Heart right ventricle (tissue), 16 donors: ENCODE data around the gene SH2B2. TPM values are rescaled to one million over a fixed set of nuclear protein-coding genes. Genes with fewer than 3 reads are reported as not detected.

Experiments used
- ATAC-seq, 8 donors: fragments of 200-7000 bp; cut with Tn5 transposase; one replicate each; pipeline ENCODE4 v1.9.1; 2020; ENCODE audit warnings: mild to moderate bottlenecking in 8 of 8, moderate library complexity in 8 of 8, moderate number of reproducible peaks in 1 of 8
- DNase-seq, 2 donors: peaks; one replicate each; pipeline ENCODE4 v3.0.0-alpha.2; 2020
- H3K27ac ChIP-seq, 10 donors: fragments of 200-600 bp; sonication (generic) in 2 of 10; one replicate each; pipeline versions ENCODE4 v1.5.0 to v1.8.0; 2020 to 2022; ENCODE audit warnings: mild to moderate bottlenecking in 3 of 10
- H3K27me3 ChIP-seq, 7 donors: fragments of 200-600 bp; one replicate each; pipeline ENCODE4 v1.8.0; 2021 to 2022; ENCODE audit warnings: mild to moderate bottlenecking in 2 of 7
- H3K36me3 ChIP-seq, 9 donors: fragments of 200-600 bp; sonication (generic) in 1 of 9; one replicate each; pipeline versions ENCODE4 v1.5.0 to v1.8.0; 2020 to 2022; ENCODE audit warnings: mild to moderate bottlenecking in 2 of 9
- H3K4me1 ChIP-seq, 9 donors: fragments of 200-600 bp; sonication (generic) in 1 of 9; one replicate each; pipeline versions ENCODE4 v1.5.0 to v1.8.0; 2020 to 2022; ENCODE audit warnings: mild to moderate bottlenecking in 4 of 9
- H3K4me3 ChIP-seq, 10 donors: fragments of 200-600 bp; sonication (generic) in 2 of 10; one replicate each; pipeline versions ENCODE4 v1.5.0 to v1.8.0; 2020 to 2022; ENCODE audit warnings: mild to moderate bottlenecking in 7 of 10, moderate library complexity in 2 of 10
- H3K9me3 ChIP-seq, 11 donors: fragments of 200-600 bp in 10 of 11; sonication (generic) in 2 of 11; one replicate each; pipeline versions ENCODE4 v1.5.0 to v1.8.0; 2013 to 2022; ENCODE audit warnings: mild to moderate bottlenecking in 2 of 11, control low read depth in 1 of 11, moderate library complexity in 1 of 11
- WGBS, 2 donors: extraction: QIAGEN DNeasy Blood & Tissue Kit; methylation state at CpG; one replicate each; pipeline ENCODE4 v1.1.7; 2013; ENCODE audit warnings: inconsistent platforms in 1 of 2; 5-methylcytosine and 5-hydroxymethylcytosine counted together
- intact Hi-C, 10 donors: fragments of 100-400 bp; cut with DNase I; formaldehyde crosslinking; loops; one replicate each; pipeline versions ENCODE4 v1.11.1 to v1.14.2; 2022
- polyA plus RNA-seq, 2 donors: library from polyadenylated mRNA; stranded (reverse); fragments of 200-250 nt; gene quantifications; one replicate each; pipeline ENCODE4 v1.2.3, GENCODE V29; 2013
- total RNA-seq, 10 donors: library from RNA; stranded (reverse); fragmentation: NEBNext Ultra II Directional in 3 of 10; extraction: Animal tissue kit (Norgen Biotek cat#: 25700) in 3 of 10; gene quantifications; one replicate each; pipeline versions ENCODE4 v1.2.1 to v1.2.4, GENCODE V29; 2021 to 2023
- TF ChIP-seq, protein P1 (sequence below), 9 donors: fragments of 200-600 bp; sonication (generic) in 2 of 9; IDR thresholded peaks; one replicate each; pipeline versions ENCODE4 v1.5.0 to v1.8.0; 2021 to 2022; ENCODE audit warnings: antibody characterized with exemption in 9 of 9, mild to moderate bottlenecking in 5 of 9, moderate library complexity in 1 of 9
- donor health status: Arrhythmogenic right ventricular cardiomyopathy.
- donor health status: ischemic (EF 13 %, LVEDD 7.1; RV severe dilation, severe dysfunction).
- donor health status: healthy with polysubstance abuse.
- donor health status: DM: no; HTN: yes; CAD: no.
- donor health status: DM: no; HTN: no; CAD: no.
- donor health status: ischemic (EF 25% LVEDD 6.9; RV normal size, moderate dysfunction).
- donor health status: ischemic (EF 25% LVEDD 5.7; RV mildly dilated, moderate dysfunction).
- donor health status: healthy.
- donor health status: DM: yes; HTN: yes; CAD: no.
- donor health status: Ischemic cardiomyopathy.
- donor health status: ischemic (EF 35%, LVEDD 5.7; RV mildly dilated, moderate dysfunction).
- donor health status: nonischemic (EF 11% LVEDD 7.7; RV severe dilation, severe dysfunction).
- donor health status: DM: yes; HTN: yes; CAD: no.
- donor health status: PGD.
- donor health status: ischemic (EF 29% LVEDD 5.4; RV normal size, mild dysfunction).
- donor health status: nonischemic (EF 23%, LVEDD 6.1; RV moderate dilation, normal function).

Gene SH2B2
- total and polyA plus RNA-seq, 12 donors: 0.83 to 4.2 (median 1.2) TPM

DNA sequence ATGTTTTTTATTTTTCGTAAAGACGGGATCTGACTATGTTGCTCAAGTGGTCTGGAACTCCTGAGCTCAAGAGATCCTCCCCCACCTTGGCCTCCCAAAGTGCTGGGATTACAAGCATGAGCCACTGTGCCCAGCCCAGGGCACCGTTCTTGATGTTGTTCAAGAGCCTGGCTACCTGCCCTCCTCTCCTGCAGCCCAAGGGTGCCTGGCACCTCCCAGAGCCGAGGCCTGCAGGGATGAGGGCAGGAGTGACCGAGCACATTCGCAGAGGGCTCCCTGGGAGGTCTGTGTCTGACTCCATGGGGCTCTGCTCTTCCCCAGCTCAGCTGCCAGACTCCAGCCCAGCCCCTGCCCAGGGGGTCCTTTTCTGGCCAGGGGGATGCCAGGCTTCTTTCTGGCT is 15.4 kb downstream of the SH2B2 start:
- TF ChIP-seq, protein P1, sequence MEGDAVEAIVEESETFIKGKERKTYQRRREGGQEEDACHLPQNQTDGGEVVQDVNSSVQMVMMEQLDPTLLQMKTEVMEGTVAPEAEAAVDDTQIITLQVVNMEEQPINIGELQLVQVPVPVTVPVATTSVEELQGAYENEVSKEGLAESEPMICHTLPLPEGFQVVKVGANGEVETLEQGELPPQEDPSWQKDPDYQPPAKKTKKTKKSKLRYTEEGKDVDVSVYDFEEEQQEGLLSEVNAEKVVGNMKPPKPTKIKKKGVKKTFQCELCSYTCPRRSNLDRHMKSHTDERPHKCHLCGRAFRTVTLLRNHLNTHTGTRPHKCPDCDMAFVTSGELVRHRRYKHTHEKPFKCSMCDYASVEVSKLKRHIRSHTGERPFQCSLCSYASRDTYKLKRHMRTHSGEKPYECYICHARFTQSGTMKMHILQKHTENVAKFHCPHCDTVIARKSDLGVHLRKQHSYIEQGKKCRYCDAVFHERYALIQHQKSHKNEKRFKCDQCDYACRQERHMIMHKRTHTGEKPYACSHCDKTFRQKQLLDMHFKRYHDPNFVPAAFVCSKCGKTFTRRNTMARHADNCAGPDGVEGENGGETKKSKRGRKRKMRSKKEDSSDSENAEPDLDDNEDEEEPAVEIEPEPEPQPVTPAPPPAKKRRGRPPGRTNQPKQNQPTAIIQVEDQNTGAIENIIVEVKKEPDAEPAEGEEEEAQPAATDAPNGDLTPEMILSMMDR (IDR thresholded peaks at IDR 0.05): no peak
- Histone ChIP-seq H3K27me3 (peaks cover 4 to 29% (median 19%) of the 10 kb centered on the region in 7 donors), H3K36me3 (no peaks in the 10 kb centered on the region), H3K9me3 (no peaks in the 10 kb centered on the region), H3K27ac (no peak overlapping the region), H3K4me1 (peaks cover 0 to 42% (median 3%) of the 10 kb centered on the region in 9 donors), H3K4me3 (no peak overlapping the region)
- no peak for ATAC-seq
- 95 to 96% methylated on average over 6 of the region's 6 CpGs for WGBS, 2 donors
- no peak for DNase-seq
- intact Hi-C loops: no loop called here

DNA sequence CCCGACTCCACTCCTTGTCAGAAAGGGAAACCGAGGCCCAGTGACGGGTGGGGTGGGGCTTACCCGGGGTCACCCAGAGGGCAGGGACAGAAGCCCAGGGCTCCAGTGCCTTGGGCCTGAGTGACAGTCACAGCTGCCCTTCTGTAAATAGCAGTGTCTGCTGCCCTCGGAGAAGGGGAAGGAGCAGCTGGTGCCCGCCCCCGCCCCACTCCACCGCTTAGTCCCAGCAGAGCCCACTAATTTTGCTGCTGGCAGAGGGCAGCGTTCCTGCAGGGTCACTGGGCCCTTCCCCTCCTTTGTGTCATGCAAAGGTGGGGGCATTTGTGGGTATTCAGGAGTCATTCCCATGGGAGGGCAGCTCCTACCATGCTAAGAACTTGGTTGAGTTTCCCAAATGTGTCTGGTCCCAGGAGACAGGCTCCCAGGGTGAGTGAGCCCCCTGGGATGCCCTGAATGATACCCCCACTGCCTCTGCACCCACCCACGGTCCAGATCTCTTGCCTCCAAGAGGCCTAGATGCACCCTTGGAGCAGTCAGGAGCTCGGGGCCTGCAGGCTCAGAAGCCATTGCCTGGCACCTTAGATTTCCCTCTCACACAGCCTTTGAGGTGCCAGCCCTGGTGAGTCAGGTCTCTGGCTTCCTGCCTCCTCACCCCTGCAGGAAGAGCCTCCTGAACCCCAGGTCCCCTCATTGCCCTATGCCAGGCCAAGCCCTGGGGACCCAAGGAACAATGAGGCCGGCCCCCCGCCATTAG is 17.2 kb downstream of the SH2B2 start:
- Histone ChIP-seq H3K27me3 (peaks cover 4 to 22% (median 19%) of the 10 kb centered on the region in 7 donors), H3K27ac (peak overlapping the region in 1 of 10 donors; percentile 15), H3K9me3 (no peaks in the 10 kb centered on the region), H3K4me3 (no peak overlapping the region), H3K4me1 (peaks cover 0 to 48% (median 4%) of the 10 kb centered on the region in 9 donors), H3K36me3 (peaks cover 0 to 2% (median 0%) of the 10 kb centered on the region in 9 donors)
- WGBS, 2 donors: 84 to 85% methylated on average over 13 of the region's 13 CpGs
- intact Hi-C loops: no loop called here
- ATAC-seq: no peak
- TF ChIP-seq, protein P1 (IDR thresholded peaks at IDR 0.05): no peak
- no peak for DNase-seq

DNA sequence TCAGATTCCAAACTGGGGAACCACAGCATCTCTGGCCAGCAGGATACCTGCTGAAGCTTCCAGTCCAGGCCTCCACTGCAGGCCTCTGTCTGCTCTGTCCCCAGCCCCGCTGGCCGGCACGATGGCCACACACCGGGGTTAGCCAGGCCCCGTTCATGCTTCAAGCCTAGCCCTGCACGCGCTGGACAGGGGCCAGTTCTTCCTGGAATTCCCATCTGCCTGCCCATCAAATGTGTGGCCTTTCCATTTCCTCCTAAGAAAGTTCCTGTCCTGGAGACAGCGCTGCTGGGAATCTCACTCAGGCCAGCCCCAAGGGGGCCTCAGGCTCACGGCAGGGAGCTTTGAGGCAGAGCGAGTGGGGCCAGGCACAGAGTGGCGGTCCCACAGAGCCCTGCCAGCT is 18.0 kb downstream of the SH2B2 start:
- DNase-seq (peak in 1 of 2 donors; percentile 34), ATAC-seq (peak in 6 of 8 donors; percentile 26 to 45 (median 32))
- Histone ChIP-seq H3K36me3 (peaks cover 0 to 8% (median 0%) of the 10 kb centered on the region in 9 donors), H3K27me3 (peaks cover 4 to 16% (median 14%) of the 10 kb centered on the region in 7 donors), H3K27ac (peak overlapping the region in 1 of 10 donors; percentile 47), H3K4me3 (no peak overlapping the region), H3K4me1 (peaks cover 0 to 47% (median 4%) of the 10 kb centered on the region in 9 donors), H3K9me3 (no peaks in the 10 kb centered on the region)
- 49 to 66% methylated on average over 11 of the region's 11 CpGs for WGBS, 2 donors
- intact Hi-C loops: no loop called here
- TF ChIP-seq, protein P1 (IDR thresholded peaks at IDR 0.05): peak in 1 of 9 donors; percentile 6

DNA sequence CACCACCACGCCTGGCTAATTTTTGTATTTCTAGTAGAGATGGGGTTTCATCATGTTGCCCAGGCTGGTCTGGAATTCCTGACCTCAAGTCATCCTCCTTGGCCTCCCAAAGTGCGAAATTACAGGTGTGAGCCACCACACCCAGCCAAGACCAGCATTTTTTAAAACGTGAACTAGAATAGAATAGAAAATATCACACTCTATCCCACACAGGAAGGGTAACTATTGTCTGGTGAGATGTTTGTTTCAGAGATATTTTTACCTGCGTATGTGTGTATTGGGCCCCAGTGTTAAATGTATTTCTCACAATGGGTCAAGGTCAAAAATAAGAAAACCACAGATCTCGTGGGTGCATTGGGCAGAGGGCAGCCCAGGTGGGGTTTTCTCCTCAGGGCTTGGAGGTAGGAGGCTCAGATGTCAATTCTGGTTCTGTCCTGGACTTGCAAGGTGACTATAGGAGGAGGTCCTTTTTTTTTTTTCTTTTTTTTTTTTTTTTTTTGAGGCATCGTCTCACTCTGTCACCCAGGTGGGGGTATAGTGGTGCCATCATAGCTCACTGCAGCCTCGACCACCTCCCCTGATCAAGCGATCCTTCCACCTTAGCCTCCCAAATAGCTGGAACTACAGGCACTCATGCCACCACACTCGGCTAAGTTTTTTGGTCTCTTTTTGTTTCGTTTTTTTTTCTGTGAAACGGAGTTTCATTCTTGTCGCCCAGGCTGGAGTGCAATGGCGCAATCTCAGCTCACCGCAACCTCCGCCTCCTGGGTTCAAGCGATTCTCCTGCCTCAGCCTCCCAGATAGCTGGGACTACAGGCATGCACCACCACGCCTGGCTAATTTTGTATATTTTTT is 19.0 kb downstream of the SH2B2 start:
- peaks cover 0 to 14% (median 0%) of the 10 kb centered on the region in 9 donors for H3K36me3 ChIP-seq
- no peaks in the 10 kb centered on the region for H3K9me3 ChIP-seq
- no peak for DNase-seq
- H3K4me3 ChIP-seq: no peak overlapping the region
- H3K27me3 ChIP-seq: peaks cover 0 to 6% (median 4%) of the 10 kb centered on the region in 7 donors
- H3K27ac ChIP-seq: peak overlapping the region in 1 of 10 donors; percentile 8
- TF ChIP-seq, protein P1 (IDR thresholded peaks at IDR 0.05): no peak
- H3K4me1 ChIP-seq: peaks cover 0 to 45% (median 4%) of the 10 kb centered on the region in 9 donors
- no peak for ATAC-seq
- intact Hi-C loops: no loop called here
- 93 to 95% methylated on average over 17 of the region's 17 CpGs for WGBS, 2 donors
